HEK293 (cell line): ENCODE results near the gene MTHFSD.

Source experiments
- CTCF ChIP-seq: fragments of 450-650 bp; formaldehyde crosslinking; IDR thresholded peaks from 2 replicates; pipeline ENCODE4 v1.5.1; 2016; ENCODE audit warnings: missing biosample characterization, missing genetic modification characterization
- ZBTB21 ChIP-seq: fragments of 450-650 bp; formaldehyde crosslinking; IDR thresholded peaks from 2 replicates; pipeline ENCODE4 v1.5.1; 2017; ENCODE audit warnings: missing biosample characterization, missing genetic modification characterization
- ZNF311 ChIP-seq: fragments of 450-650 bp; formaldehyde crosslinking; IDR thresholded peaks from 2 replicates; pipeline ENCODE4 v1.5.1; 2017; ENCODE audit warnings: missing biosample characterization, missing genetic modification characterization, borderline replicate concordance
- ZNF324 ChIP-seq: fragments of 450-650 bp; formaldehyde crosslinking; IDR thresholded peaks from 2 replicates; pipeline ENCODE4 v1.5.1; 2016; ENCODE audit warnings: missing biosample characterization, missing genetic modification characterization

GRCh38 chr16:86555704-86556075 is 655 bp upstream of the MTHFSD start:
- no peak for TF ChIP-seq ZNF324 (tag by site-specific recombination)
- no peak for TF ChIP-seq CTCF (tag by site-specific recombination)
- TF ChIP-seq ZBTB21 (tag by site-specific recombination): no peak
- no peak for TF ChIP-seq ZNF311 (tag by site-specific recombination)
